ENCODE data around the gene PREPL. TPM values are rescaled to one million over a fixed set of nuclear protein-coding genes. Genes with fewer than 3 reads are reported as not detected.

The PREPL gene
- total and polyA plus RNA-seq, 10 of the 15 experiments (the other 5 are each of a cell fraction or from before 2014, with no cell fraction given), result 9.2 to 43.0 (median 20.4) TPM

DNA sequence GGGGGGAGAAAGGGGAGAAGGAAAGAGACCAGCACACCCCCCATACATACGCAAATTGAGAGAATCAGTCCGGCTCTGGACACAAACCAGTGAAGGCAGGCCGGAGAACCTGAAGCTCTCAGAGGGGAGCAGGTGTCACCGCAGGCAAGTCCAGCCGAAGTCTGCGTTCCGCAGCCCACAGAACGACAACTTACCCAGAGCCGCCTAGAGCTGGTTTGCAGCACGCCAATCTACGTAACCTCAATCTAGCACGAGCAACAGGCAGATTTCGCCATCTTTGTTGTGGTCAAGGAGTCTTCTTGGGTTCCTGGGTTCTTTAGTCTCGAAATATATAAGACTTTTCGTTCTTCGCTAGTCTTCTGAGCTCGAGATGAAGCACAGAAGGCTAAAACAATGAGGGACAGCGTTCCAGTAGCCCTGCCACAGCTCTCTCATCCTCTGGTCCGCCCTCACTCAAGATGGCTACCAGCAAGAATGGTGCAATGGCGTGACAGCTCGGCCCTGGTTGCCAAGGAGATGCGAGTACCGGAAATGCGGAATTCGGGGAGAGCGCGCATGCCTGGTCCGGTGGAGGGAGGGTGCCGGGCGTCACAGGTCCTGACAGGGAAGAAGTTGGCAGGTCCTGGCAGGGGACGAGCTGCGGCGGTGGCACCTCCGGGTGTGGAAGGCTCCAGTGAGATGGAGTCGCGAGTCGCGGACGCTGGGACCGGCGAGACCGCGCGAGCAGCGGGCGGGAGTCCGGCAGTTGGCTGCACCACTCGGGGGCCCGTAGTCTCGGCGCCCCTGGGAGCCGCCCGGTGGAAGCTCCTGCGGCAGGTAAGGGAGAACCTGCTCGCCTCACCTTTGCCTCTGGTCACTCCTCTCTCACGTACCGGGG, at the start of gene PREPL, which contains the start of gene CAMKMT (continued):
- TF ChIP-seq SUZ12 (IDR thresholded peaks at IDR 0.05; ENCODE audit: unreplicated experiment) (no peak), CBX5 (IDR thresholded peaks at IDR 0.05; ENCODE audit: low read depth) (no peak), POU2F2 (IDR thresholded peaks at IDR 0.05; ENCODE audit: borderline replicate concordance, low read depth, low read length) (peak; percentile 87), NR2F1 (conservative IDR thresholded peaks at IDR 0.05) (peak; percentile 70; the same call in 1 of the 2 replicates), ZBED1 (IDR thresholded peaks at IDR 0.05; ENCODE audit: borderline replicate concordance) (no peak), CREB1 (IDR thresholded peaks at IDR 0.05; ENCODE audit: low read depth) (peak; percentile 94), RAD51 (IDR thresholded peaks at IDR 0.05) (peak; percentile 86), TARDBP (IDR thresholded peaks at IDR 0.05; ENCODE audit: borderline replicate concordance) (peak; percentile 69; the same call in 1 of the 2 replicates), ATF7 (IDR thresholded peaks at IDR 0.05; ENCODE audit: low read depth) (peak; percentile 93), POLR2AphosphoS2 (IDR thresholded peaks at IDR 0.05; ENCODE audit: low read depth, low read length) (peak; percentile 57; the same call in 1 of the 2 replicates), ZNF622 (IDR thresholded peaks at IDR 0.05) (no peak), ZNF24 (IDR thresholded peaks at IDR 0.05) (peak; percentile 38; the same call in 1 of the 2 replicates), MXI1 (IDR thresholded peaks at IDR 0.05; ENCODE audit: low read depth, low read length) (peak; percentile 92), HDGF (IDR thresholded peaks at IDR 0.05) (no peak; the same call in 1 of the 2 replicates), RELA (IDR thresholded peaks at IDR 0.05; ENCODE audit: borderline replicate concordance, partially characterized antibody) (peak; percentile 22), BACH1 (IDR thresholded peaks at IDR 0.05; ENCODE audit: borderline replicate concordance) (0 out of 2 replicates have a peak, but pooled peaks have one; percentile 20), RBBP5 (conservative IDR thresholded peaks at IDR 0.05) (no peak), FOXM1 (IDR thresholded peaks at IDR 0.05; ENCODE audit: low read depth, low read length) (no peak), WRNIP1 (IDR thresholded peaks at IDR 0.05; ENCODE audit: borderline replicate concordance, low read depth, low read length) (no peak), TCF3 (IDR thresholded peaks at IDR 0.05; ENCODE audit: borderline replicate concordance, insufficient read depth, low read depth, low read length) (peak; percentile 83; the same call in 1 of the 2 replicates), NR2C2 (IDR thresholded peaks at IDR 0.05; ENCODE audit: borderline replicate concordance, control insufficient read depth, insufficient read length, low read depth) (no peak), MYC (IDR thresholded peaks at IDR 0.05; ENCODE audit: insufficient read depth, insufficient read length, insufficient replicate concordance, low read length, severe bottlenecking) (peak; percentile 50), TCF7 (IDR thresholded peaks at IDR 0.05; ENCODE audit: borderline replicate concordance) (no peak), PAX8 (IDR thresholded peaks at IDR 0.05) (peak; percentile 95), ZNF274 (IDR thresholded peaks at IDR 0.05; ENCODE audit: insufficient read depth, insufficient read length) (no peak), ZSCAN29 (IDR thresholded peaks at IDR 0.05) (no peak)
- TF ChIP-seq, protein P1, sequence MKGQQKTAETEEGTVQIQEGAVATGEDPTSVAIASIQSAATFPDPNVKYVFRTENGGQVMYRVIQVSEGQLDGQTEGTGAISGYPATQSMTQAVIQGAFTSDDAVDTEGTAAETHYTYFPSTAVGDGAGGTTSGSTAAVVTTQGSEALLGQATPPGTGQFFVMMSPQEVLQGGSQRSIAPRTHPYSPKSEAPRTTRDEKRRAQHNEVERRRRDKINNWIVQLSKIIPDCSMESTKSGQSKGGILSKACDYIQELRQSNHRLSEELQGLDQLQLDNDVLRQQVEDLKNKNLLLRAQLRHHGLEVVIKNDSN (IDR thresholded peaks at IDR 0.05; ENCODE audit: borderline replicate concordance, extremely low read length, insufficient read depth, low read depth, low read length), result no peak
- TF ChIP-seq, protein P2, sequence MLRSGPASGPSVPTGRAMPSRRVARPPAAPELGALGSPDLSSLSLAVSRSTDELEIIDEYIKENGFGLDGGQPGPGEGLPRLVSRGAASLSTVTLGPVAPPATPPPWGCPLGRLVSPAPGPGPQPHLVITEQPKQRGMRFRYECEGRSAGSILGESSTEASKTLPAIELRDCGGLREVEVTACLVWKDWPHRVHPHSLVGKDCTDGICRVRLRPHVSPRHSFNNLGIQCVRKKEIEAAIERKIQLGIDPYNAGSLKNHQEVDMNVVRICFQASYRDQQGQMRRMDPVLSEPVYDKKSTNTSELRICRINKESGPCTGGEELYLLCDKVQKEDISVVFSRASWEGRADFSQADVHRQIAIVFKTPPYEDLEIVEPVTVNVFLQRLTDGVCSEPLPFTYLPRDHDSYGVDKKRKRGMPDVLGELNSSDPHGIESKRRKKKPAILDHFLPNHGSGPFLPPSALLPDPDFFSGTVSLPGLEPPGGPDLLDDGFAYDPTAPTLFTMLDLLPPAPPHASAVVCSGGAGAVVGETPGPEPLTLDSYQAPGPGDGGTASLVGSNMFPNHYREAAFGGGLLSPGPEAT (IDR thresholded peaks at IDR 0.05; ENCODE audit: low read depth), result peak; percentile 56; the same call in 1 of the 2 replicates
- TF ChIP-seq, protein P3, sequence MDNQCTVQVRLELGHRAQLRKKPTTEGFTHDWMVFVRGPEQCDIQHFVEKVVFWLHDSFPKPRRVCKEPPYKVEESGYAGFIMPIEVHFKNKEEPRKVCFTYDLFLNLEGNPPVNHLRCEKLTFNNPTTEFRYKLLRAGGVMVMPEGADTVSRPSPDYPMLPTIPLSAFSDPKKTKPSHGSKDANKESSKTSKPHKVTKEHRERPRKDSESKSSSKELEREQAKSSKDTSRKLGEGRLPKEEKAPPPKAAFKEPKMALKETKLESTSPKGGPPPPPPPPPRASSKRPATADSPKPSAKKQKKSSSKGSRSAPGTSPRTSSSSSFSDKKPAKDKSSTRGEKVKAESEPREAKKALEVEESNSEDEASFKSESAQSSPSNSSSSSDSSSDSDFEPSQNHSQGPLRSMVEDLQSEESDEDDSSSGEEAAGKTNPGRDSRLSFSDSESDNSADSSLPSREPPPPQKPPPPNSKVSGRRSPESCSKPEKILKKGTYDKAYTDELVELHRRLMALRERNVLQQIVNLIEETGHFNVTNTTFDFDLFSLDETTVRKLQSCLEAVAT (IDR thresholded peaks at IDR 0.05), result peak; percentile 95
